SK-N-SH (cell line): ENCODE results near the gene HSF2. TPM values are rescaled to one million over a fixed set of nuclear protein-coding genes. Genes with fewer than 3 reads are reported as not detected.

ENCODE experiments used
- polyA plus RNA-seq, 3 experiments: library from polyadenylated mRNA; depleted of rRNA; stranded (reverse); fragments of >200 nt; gene quantifications; 2 replicates each; pipeline ENCODE4 v1.2.3, GENCODE V29; 2012
- small RNA-seq, 7 experiments: library from RNA; depleted of rRNA; stranded (forward); fragments of <200 nt; gene quantifications; one replicate each; pipeline ENCODE3, GENCODE V24; 2012

HSF2 gene
- polyA plus RNA-seq, 1 of the 3 experiments (the other 2 are of a cell fraction), result 22.2 TPM

Small RNA genes within 50 kb of the gene (small RNA-seq; reads per million reads assigned to genes)
- 0 to 9.0 (median 0) reads per million in 7 experiments for gene Z99129.1

Other genes starting within 250 kb of the HSF2 start
- gene SERINC1, start 72.2 kb downstream of the HSF2 start, polyA plus RNA-seq (2012; rRNA removed), result 55.2 and 93.1 TPM in 2 replicates
- gene PKIB, start 210.8 kb downstream of the HSF2 start, polyA plus RNA-seq (2012; rRNA removed), result 0.30 and 0.32 TPM in 2 replicates